Skeletal muscle tissue (tissue), 4 donors: Measurements from ENCODE around the gene ACYP2. TPM values are rescaled to one million over a fixed set of nuclear protein-coding genes. Genes with fewer than 3 reads are reported as not detected.

ENCODE experiments used
- H3K27ac ChIP-seq: one replicate; pipeline ENCODE4 v1.7.0; 2013; ENCODE audit warnings: mild to moderate bottlenecking, low read depth, low read length, inconsistent platforms
- H3K27me3 ChIP-seq, 3 donors: one replicate each; pipeline ENCODE4 v1.7.0; 2013; ENCODE audit warnings: low read length in 3 of 3; ENCODE audit not compliant: control insufficient read depth in 3 of 3, insufficient read depth in 3 of 3
- H3K36me3 ChIP-seq, 3 donors: one replicate each; pipeline ENCODE4 v1.7.0; 2013; ENCODE audit warnings: low read length in 3 of 3; ENCODE audit not compliant: control insufficient read depth in 3 of 3, insufficient read depth in 3 of 3
- H3K4me1 ChIP-seq, 3 donors: one replicate each; pipeline ENCODE4 v1.7.0; 2013; ENCODE audit warnings: low read length in 3 of 3, mild to moderate bottlenecking in 3 of 3; ENCODE audit not compliant: control insufficient read depth in 3 of 3, insufficient read depth in 3 of 3
- H3K4me3 ChIP-seq, 3 donors: one replicate each; pipeline ENCODE4 v1.7.0; 2013; ENCODE audit warnings: low read length in 3 of 3
- H3K9ac ChIP-seq, 3 donors: one replicate each; pipeline ENCODE4 v1.7.0; 2013; ENCODE audit warnings: low read length in 3 of 3, mild to moderate bottlenecking in 3 of 3, moderate library complexity in 2 of 3, low read depth in 1 of 3
- H3K9me3 ChIP-seq, 3 donors: one replicate each; pipeline ENCODE4 v1.7.0; 2013; ENCODE audit warnings: low read length in 3 of 3; ENCODE audit not compliant: control insufficient read depth in 3 of 3
- total RNA-seq: library from RNA; depleted of rRNA; stranded (reverse); fragments of >200 nt; gene quantifications from one replicate; pipeline ENCODE4 v1.2.3, GENCODE V29; 2014
- donor health status: Osteomylitis.

The ACYP2 gene
- total RNA-seq, 1 donor from 2014 or later: 13.0 TPM

- Histone ChIP-seq H3K9ac (no peak overlapping the region), H3K9me3 (no peaks in the 10 kb centered on the region), H3K27ac (no peak overlapping the region)
Observed at GRCh38 chr2:54298514-54298913, 183.1 kb downstream of the ACYP2 start.

GRCh38 chr2:54303631-54304030, 188.2 kb downstream of the ACYP2 start:
- Histone ChIP-seq H3K27ac (no peak overlapping the region), H3K4me1 (no peaks in the 10 kb centered on the region), H3K36me3 (no peaks in the 10 kb centered on the region), H3K9ac (no peak overlapping the region), H3K4me3 (no peak overlapping the region), H3K9me3 (no peaks in the 10 kb centered on the region), H3K27me3 (no peaks in the 10 kb centered on the region)

More at GRCh38 chr2:54298514-54298913, 183.1 kb downstream of the ACYP2 start:
- Histone ChIP-seq H3K4me3 (no peak overlapping the region), H3K36me3 (no peaks in the 10 kb centered on the region), H3K27me3 (no peaks in the 10 kb centered on the region), H3K4me1 (no peaks in the 10 kb centered on the region)

- H3K9me3 ChIP-seq: no peaks in the 10 kb centered on the region
- H3K9ac ChIP-seq: no peak overlapping the region
- H3K27me3 ChIP-seq: no peaks in the 10 kb centered on the region
- no peaks in the 10 kb centered on the region for H3K4me1 ChIP-seq
- H3K36me3 ChIP-seq: no peaks in the 10 kb centered on the region
- no peak overlapping the region for H3K27ac ChIP-seq
- no peak overlapping the region for H3K4me3 ChIP-seq
Observed at GRCh38 chr2:54306556-54306955, 191.1 kb downstream of the ACYP2 start.

- H3K4me3 ChIP-seq: no peak overlapping the region
- no peak overlapping the region for H3K9ac ChIP-seq
- no peaks in the 10 kb centered on the region for H3K4me1 ChIP-seq
- no peaks in the 10 kb centered on the region for H3K36me3 ChIP-seq
- no peak overlapping the region for H3K27ac ChIP-seq
- H3K9me3 ChIP-seq: no peaks in the 10 kb centered on the region
- no peaks in the 10 kb centered on the region for H3K27me3 ChIP-seq
Observed at GRCh38 chr2:54308186-54308585, 192.8 kb downstream of the ACYP2 start.

GRCh38 chr2:54308782-54309181, 193.4 kb downstream of the ACYP2 start:
- H3K9me3 ChIP-seq: no peaks in the 10 kb centered on the region
- H3K27me3 ChIP-seq: no peaks in the 10 kb centered on the region
- no peaks in the 10 kb centered on the region for H3K4me1 ChIP-seq
- H3K27ac ChIP-seq: no peak overlapping the region
- H3K36me3 ChIP-seq: no peaks in the 10 kb centered on the region
- H3K9ac ChIP-seq: no peak overlapping the region
- H3K4me3 ChIP-seq: no peak overlapping the region

- Histone ChIP-seq H3K9me3 (no peaks in the 10 kb centered on the region), H3K36me3 (no peaks in the 10 kb centered on the region), H3K4me1 (no peaks in the 10 kb centered on the region)
Observed at GRCh38 chr2:54310311-54310710, 194.9 kb downstream of the ACYP2 start.

GRCh38 chr2:54310961-54311360, 195.5 kb downstream of the ACYP2 start:
- Histone ChIP-seq H3K9ac (no peak overlapping the region), H3K9me3 (no peaks in the 10 kb centered on the region), H3K4me3 (no peak overlapping the region), H3K27me3 (no peaks in the 10 kb centered on the region), H3K4me1 (no peaks in the 10 kb centered on the region), H3K27ac (no peak overlapping the region), H3K36me3 (no peaks in the 10 kb centered on the region)

More at GRCh38 chr2:54310311-54310710, 194.9 kb downstream of the ACYP2 start:
- no peak overlapping the region for H3K9ac ChIP-seq
- H3K27me3 ChIP-seq: no peaks in the 10 kb centered on the region
- H3K27ac ChIP-seq: no peak overlapping the region
- H3K4me3 ChIP-seq: no peak overlapping the region

GRCh38 chr2:54313147-54313546, 197.7 kb downstream of the ACYP2 start:
- no peak overlapping the region for H3K4me3 ChIP-seq
- no peak overlapping the region for H3K27ac ChIP-seq
- no peaks in the 10 kb centered on the region for H3K4me1 ChIP-seq
- no peaks in the 10 kb centered on the region for H3K9me3 ChIP-seq
- no peak overlapping the region for H3K9ac ChIP-seq
- H3K27me3 ChIP-seq: no peaks in the 10 kb centered on the region
- no peaks in the 10 kb centered on the region for H3K36me3 ChIP-seq

GRCh38 chr2:54317973-54318372, 202.6 kb downstream of the ACYP2 start:
- Histone ChIP-seq H3K9ac (no peak overlapping the region), H3K36me3 (no peaks in the 10 kb centered on the region), H3K27me3 (no peaks in the 10 kb centered on the region), H3K4me1 (no peaks in the 10 kb centered on the region), H3K27ac (no peak overlapping the region), H3K4me3 (no peak overlapping the region), H3K9me3 (no peaks in the 10 kb centered on the region)

- Histone ChIP-seq H3K4me1 (no peaks in the 10 kb centered on the region), H3K27me3 (no peaks in the 10 kb centered on the region)
Observed at GRCh38 chr2:54318821-54319220, 203.4 kb downstream of the ACYP2 start.

GRCh38 chr2:54321047-54321446, 205.6 kb downstream of the ACYP2 start:
- H3K9ac ChIP-seq: no peak overlapping the region
- H3K4me3 ChIP-seq: no peak overlapping the region
- no peaks in the 10 kb centered on the region for H3K36me3 ChIP-seq
- no peaks in the 10 kb centered on the region for H3K27me3 ChIP-seq
- no peaks in the 10 kb centered on the region for H3K4me1 ChIP-seq
- H3K9me3 ChIP-seq: no peaks in the 10 kb centered on the region
- no peak overlapping the region for H3K27ac ChIP-seq

More at GRCh38 chr2:54318821-54319220, 203.4 kb downstream of the ACYP2 start:
- Histone ChIP-seq H3K27ac (no peak overlapping the region), H3K9ac (no peak overlapping the region), H3K36me3 (no peaks in the 10 kb centered on the region), H3K4me3 (no peak overlapping the region), H3K9me3 (no peaks in the 10 kb centered on the region)
